ENCODE measurements around the gene SCNN1B. TPM values are rescaled to one million over a fixed set of nuclear protein-coding genes. Genes with fewer than 3 reads are reported as not detected.
A peak's percentile ranks its signal among the peaks of the same experiment; 100 is the strongest.

SCNN1B gene
- total RNA-seq, 2 donors from 2014 or later, result 4.7 TPM; not detected in 1

- H3K4me1 ChIP-seq, result no peaks in the 10 kb centered on the region
Measured at GRCh38 chr16:23323224-23324030, 21.3 kb downstream of the SCNN1B start.

GRCh38 chr16:23324727-23325126, 22.6 kb downstream of the SCNN1B start:
- Histone ChIP-seq H3K36me3 (replicated peaks in 1 of 2; ENCODE audit: insufficient read depth in 1 of 2, low read depth in 2 of 2) (no peaks in the 10 kb centered on the region), H3K9me3 (no peaks in the 10 kb centered on the region), H3K27ac (no peak overlapping the region), H3K4me3 (no peak overlapping the region), H3K27me3 (no peaks in the 10 kb centered on the region), H3K4me1 (no peaks in the 10 kb centered on the region)
- ATAC-seq (no peak), DNase-seq (peak in 3 of 4 donors; percentile 21 to 50 (median 50))
- 19 to 20% methylated on average over 1 of the region's 1 CpG for WGBS, 2 donors
- intact Hi-C loops (cut with DNase I), result no loop called here
- TF ChIP-seq CTCF (IDR thresholded peaks at IDR 0.05) (no peak), POLR2A (IDR thresholded peaks at IDR 0.05) (no peak)

More at GRCh38 chr16:23323224-23324030, 21.3 kb downstream of the SCNN1B start:
- DNase-seq (no peak), ATAC-seq (no peak)
- H3K36me3 ChIP-seq (replicated peaks in 1 of 2; ENCODE audit: insufficient read depth in 1 of 2, low read depth in 2 of 2), result no peaks in the 10 kb centered on the region
- no peak overlapping the region for H3K4me3 ChIP-seq
- 54 to 100% methylated on average over 1 of the region's 1 CpG for WGBS, 2 donors
- intact Hi-C loops (cut with DNase I), result no loop called here
- no peaks in the 10 kb centered on the region for H3K9me3 ChIP-seq
- H3K27me3 ChIP-seq, result no peaks in the 10 kb centered on the region
- H3K27ac ChIP-seq, result no peak overlapping the region
- TF ChIP-seq POLR2A (IDR thresholded peaks at IDR 0.05), result no peak
- TF ChIP-seq CTCF (IDR thresholded peaks at IDR 0.05), result no peak

- Histone ChIP-seq H3K9me3 (no peaks in the 10 kb centered on the region), H3K27me3 (no peaks in the 10 kb centered on the region), H3K27ac (no peak overlapping the region), H3K4me3 (no peak overlapping the region), H3K36me3 (replicated peaks in 1 of 2; ENCODE audit: insufficient read depth in 1 of 2, low read depth in 2 of 2) (no peaks in the 10 kb centered on the region), H3K4me1 (no peaks in the 10 kb centered on the region)
- ATAC-seq (no peak), DNase-seq (no peak)
- intact Hi-C loops (cut with DNase I), result no loop called here
- 78 to 84% methylated on average over 4 of the region's 4 CpGs for WGBS, 2 donors
- no peak for TF ChIP-seq POLR2A (IDR thresholded peaks at IDR 0.05)
- no peak for TF ChIP-seq CTCF (IDR thresholded peaks at IDR 0.05)
Measured at GRCh38 chr16:23327836-23328235, 25.7 kb downstream of the SCNN1B start.

- Histone ChIP-seq H3K27me3 (no peaks in the 10 kb centered on the region), H3K27ac (no peak overlapping the region), H3K36me3 (replicated peaks in 1 of 2; ENCODE audit: insufficient read depth in 1 of 2, low read depth in 2 of 2) (no peaks in the 10 kb centered on the region), H3K4me3 (no peak overlapping the region), H3K4me1 (peaks cover 5% of the 10 kb centered on the region), H3K9me3 (no peaks in the 10 kb centered on the region)
- DNase-seq (no peak), ATAC-seq (no peak)
- TF ChIP-seq POLR2A (IDR thresholded peaks at IDR 0.05) (no peak), CTCF (IDR thresholded peaks at IDR 0.05) (no peak)
- intact Hi-C loops (cut with DNase I), result no loop called here
- 81 to 87% methylated on average over 7 to 8 of the region's 8 CpGs for WGBS, 2 donors
Measured at GRCh38 chr16:23330161-23330560, 28.1 kb downstream of the SCNN1B start.

All from body of pancreas (tissue), 4 donors.